NB4 (cell line): ENCODE measurements around the gene SNRNP200.

Experiments used
- CTCF ChIP-seq: IDR thresholded peaks from one replicate; pipeline ENCODE4 v1.5.1; 2012; ENCODE audit warnings: low read depth, low read length
- POLR2A ChIP-seq: IDR thresholded peaks from 2 replicates; pipeline ENCODE4 v1.6.1; 2011; ENCODE audit warnings: mild to moderate bottlenecking; ENCODE audit not compliant: insufficient read length; ENCODE audit errors: extremely low read depth

GRCh38 chr2:96320326-96320725 lies 15.0 kb upstream of the SNRNP200 start:
- no peak for TF ChIP-seq CTCF
- TF ChIP-seq POLR2A: no peak
